ENCODE data around the gene SLC1A5. TPM values are rescaled to one million over a fixed set of nuclear protein-coding genes. Genes with fewer than 3 reads are reported as not detected.

SLC1A5 gene
- total RNA-seq, 1 experiment from 2014 or later, result 284 TPM

- peaks cover 45% of the 10 kb centered on the region for H3K79me2 ChIP-seq (ENCODE audit: insufficient read depth, low read length)
- no peaks in the 10 kb centered on the region for H3K27me3 ChIP-seq (ENCODE audit: insufficient read depth, low read length)
- no peak overlapping the region for H3K4me3 ChIP-seq (replicated peaks in 1 of 2; ENCODE audit: low read depth in 1 of 2, low read length in 2 of 2)
- H3K36me3 ChIP-seq (ENCODE audit: control insufficient read depth in 1 of 2, insufficient read depth in 2 of 2, low read length in 2 of 2), result peaks cover 0 to 17% of the 10 kb centered on the region in 2 experiments; a peak in 1 of 4 replicates
- H2AFZ ChIP-seq (ENCODE audit: low read depth, low read length, poor library complexity, severe bottlenecking), result no peak overlapping the region
- no peak overlapping the region for H3K27ac ChIP-seq (ENCODE audit: low read depth, low read length)
- peaks cover 4% of the 10 kb centered on the region; the same call in 1 of the 2 replicates for H4K20me1 ChIP-seq (ENCODE audit: insufficient read depth)
- intact Hi-C loops (cut with micrococcal nuclease), result loop anchor here (5.0 kb wide), 1 partner anchor 43 kb away; no protein-coding TSS in a partner anchor
- H3K9ac ChIP-seq (ENCODE audit: low read length), result no peak overlapping the region
- TF ChIP-seq MAX (IDR thresholded peaks at IDR 0.05) (no peak), EZH2 (IDR thresholded peaks at IDR 0.05) (no peak), ZNF274 (IDR thresholded peaks at IDR 0.05; ENCODE audit: low read depth, low read length) (no peak), SRF (IDR thresholded peaks at IDR 0.05; ENCODE audit: low read depth) (no peak), EZH2phosphoT487 (IDR thresholded peaks at IDR 0.05; ENCODE audit: borderline replicate concordance) (no peak), ZBTB33 (IDR thresholded peaks at IDR 0.05; ENCODE audit: extremely low read depth, insufficient replicate concordance, low read length) (no peak), CTCF (IDR thresholded peaks at IDR 0.05 in 2 of 3, conservative IDR thresholded peaks at IDR 0.05 in 1 of 3; ENCODE audit: borderline replicate concordance in 1 of 3, insufficient read depth in 1 of 3, low read depth in 2 of 3, low read length in 2 of 3) (no peak), POLR2AphosphoS5 (IDR thresholded peaks at IDR 0.05; ENCODE audit: low read depth, low read length) (no peak), SIN3A (IDR thresholded peaks at IDR 0.05; ENCODE audit: low read depth) (no peak), CBX3 (IDR thresholded peaks at IDR 0.05; ENCODE audit: low read depth) (no peak), EGR1 (IDR thresholded peaks at IDR 0.05; ENCODE audit: low read depth) (no peak), FOSL1 (IDR thresholded peaks at IDR 0.05; ENCODE audit: low read depth) (no peak), ATF3 (IDR thresholded peaks at IDR 0.05) (no peak), POLR2A (IDR thresholded peaks at IDR 0.05; ENCODE audit: borderline replicate concordance, extremely low read depth, insufficient read depth, insufficient read length) (no peak), REST (IDR thresholded peaks at IDR 0.05; ENCODE audit: low read depth) (no peak)
- no TSS peak for BruUV-seq (replicated peaks)
- H3K4me2 ChIP-seq (ENCODE audit: low read length), result no peak overlapping the region
- no peak for ATAC-seq
- ChIA-PET CTCF (interaction anchor here (0.6 kb wide), 1 partner anchor 52 kb away, joined by 6 read pairs; no protein-coding TSS in a partner anchor), POLR2A (interaction anchor here (0.6 to 3.4 kb wide), 12 partner anchors 8 to 1500 kb away, joined by 3 to 26 read pairs (median 5); no protein-coding TSS in a partner anchor), RAD21 (ENCODE audit: low non-redundant PET in 1 of 2, low total read pairs in 2 of 2, uncharacterized antibody in 2 of 2, unreplicated experiment in 2 of 2) (interaction anchor here in 1 of 2 experiments (1.0 kb wide), 1 partner anchor 22 kb away, joined by 3 read pairs; no protein-coding TSS in a partner anchor)
- H3K4me1 ChIP-seq (ENCODE audit: control insufficient read depth in 1 of 2, insufficient read depth in 2 of 2, low read length in 2 of 2), result peaks cover 40 to 57% of the 10 kb centered on the region in 2 experiments
- no peaks in the 10 kb centered on the region for H3K9me3 ChIP-seq (ENCODE audit: control insufficient read depth in 1 of 2, insufficient read depth in 1 of 2, low read depth in 1 of 2, low read length in 2 of 2)
- no peak for DNase-seq (ENCODE audit: low read depth, low spot score)
- H3K9me2 ChIP-seq (ENCODE audit: insufficient read depth), result no peaks in the 10 kb centered on the region
Measured at GRCh38 chr19:46788968-46789338, 559 bp upstream of the SLC1A5 start.

Measured in HCT116 (cell line).